Measurements from ENCODE around the gene PCSK2.

DNA sequence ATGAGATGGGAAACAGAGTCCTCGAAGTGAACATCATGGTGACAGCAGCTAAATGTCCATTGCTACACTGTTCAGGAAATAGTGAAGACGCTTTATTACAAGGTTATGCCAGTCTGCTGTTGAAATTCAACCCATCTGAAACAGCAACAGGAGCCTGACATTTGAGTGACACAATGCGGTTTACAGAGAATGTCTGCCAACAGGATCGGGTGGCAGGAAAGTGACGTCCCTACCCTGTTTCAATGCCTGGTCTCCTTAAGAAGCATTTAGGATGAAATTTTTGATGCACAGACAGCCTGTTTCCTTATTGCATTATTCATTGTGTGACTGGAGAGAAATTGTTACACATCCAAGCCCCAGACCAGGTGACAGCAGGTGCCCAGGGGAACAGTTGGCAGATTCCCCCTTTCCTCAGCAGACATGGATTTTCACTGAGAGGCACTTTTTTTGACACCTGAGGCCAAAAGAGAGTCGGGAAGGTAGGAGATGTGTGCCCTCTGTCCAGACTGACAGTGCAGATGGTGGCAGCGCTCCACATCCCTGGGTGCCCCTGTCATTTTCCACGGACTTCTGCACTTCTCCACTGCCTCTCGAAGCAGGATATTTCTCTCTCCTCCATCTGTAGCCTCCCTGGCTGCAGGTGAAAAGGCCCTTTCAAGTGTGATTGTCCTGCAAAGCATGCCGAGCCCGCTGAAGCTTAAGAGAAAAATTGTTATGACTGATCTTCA lies 216.5 kb downstream of the PCSK2 start:
- TF ChIP-seq, protein P1, sequence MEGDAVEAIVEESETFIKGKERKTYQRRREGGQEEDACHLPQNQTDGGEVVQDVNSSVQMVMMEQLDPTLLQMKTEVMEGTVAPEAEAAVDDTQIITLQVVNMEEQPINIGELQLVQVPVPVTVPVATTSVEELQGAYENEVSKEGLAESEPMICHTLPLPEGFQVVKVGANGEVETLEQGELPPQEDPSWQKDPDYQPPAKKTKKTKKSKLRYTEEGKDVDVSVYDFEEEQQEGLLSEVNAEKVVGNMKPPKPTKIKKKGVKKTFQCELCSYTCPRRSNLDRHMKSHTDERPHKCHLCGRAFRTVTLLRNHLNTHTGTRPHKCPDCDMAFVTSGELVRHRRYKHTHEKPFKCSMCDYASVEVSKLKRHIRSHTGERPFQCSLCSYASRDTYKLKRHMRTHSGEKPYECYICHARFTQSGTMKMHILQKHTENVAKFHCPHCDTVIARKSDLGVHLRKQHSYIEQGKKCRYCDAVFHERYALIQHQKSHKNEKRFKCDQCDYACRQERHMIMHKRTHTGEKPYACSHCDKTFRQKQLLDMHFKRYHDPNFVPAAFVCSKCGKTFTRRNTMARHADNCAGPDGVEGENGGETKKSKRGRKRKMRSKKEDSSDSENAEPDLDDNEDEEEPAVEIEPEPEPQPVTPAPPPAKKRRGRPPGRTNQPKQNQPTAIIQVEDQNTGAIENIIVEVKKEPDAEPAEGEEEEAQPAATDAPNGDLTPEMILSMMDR (IDR thresholded peaks at IDR 0.05) = no peak
- TF ChIP-seq POLR2A (IDR thresholded peaks at IDR 0.05) (no peak), EP300 (IDR thresholded peaks at IDR 0.05; ENCODE audit: low read depth) (no peak)

All from transverse colon (tissue), 3 donors.